ENCODE data around the gene MDM2. TPM values are rescaled to one million over a fixed set of nuclear protein-coding genes. Genes with fewer than 3 reads are reported as not detected.

The MDM2 gene
- total RNA-seq, 1 experiment from 2014 or later: 207 TPM

- no peak for TF ChIP-seq ERG (CRISPR knock-in tag; IDR thresholded peaks at IDR 0.05)
- no peak for TF ChIP-seq GTF2I (CRISPR knock-in tag; conservative IDR thresholded peaks at IDR 0.05)
- no peak for TF ChIP-seq MLX (CRISPR knock-in tag; IDR thresholded peaks at IDR 0.05)
Measured at GRCh38 chr12:68870011-68870410, 62.0 kb downstream of the MDM2 start (continued).

GRCh38 chr12:68870443-68870842 lies 62.5 kb downstream of the MDM2 start:
- Mint-ChIP-seq H3K27me3 (ENCODE audit: low read depth) (no peaks in the 10 kb centered on the region), H3K9me3 (no peaks in the 10 kb centered on the region), H3K4me3 (no peak overlapping the region), H3K4me1 (peaks cover 14% of the 10 kb centered on the region), H3K36me3 (no peaks in the 10 kb centered on the region), H3K27ac (no peak overlapping the region)
- ATAC-seq (no peak), DNase-seq (ENCODE audit: low spot score) (no peak)
- ChIA-PET CTCF (interaction anchor here (1.0 kb wide), 1 partner anchor 8 kb away, joined by 3 read pairs; no protein-coding TSS in a partner anchor), POLR2A (no interaction called here)
- TF ChIP-seq ARID4B (CRISPR knock-in tag; IDR thresholded peaks at IDR 0.05; ENCODE audit: borderline replicate concordance) (no peak), AR (CRISPR knock-in tag; IDR thresholded peaks at IDR 0.05) (no peak), MYBL2 (CRISPR knock-in tag; IDR thresholded peaks at IDR 0.05) (no peak), ZMAT4 (CRISPR knock-in tag; IDR thresholded peaks at IDR 0.05) (no peak), EMX1 (CRISPR knock-in tag; IDR thresholded peaks at IDR 0.05) (no peak), SMAD3 (CRISPR knock-in tag; IDR thresholded peaks at IDR 0.05; ENCODE audit: borderline replicate concordance) (no peak), USF2 (CRISPR knock-in tag; IDR thresholded peaks at IDR 0.05) (no peak), ERG (CRISPR knock-in tag; IDR thresholded peaks at IDR 0.05) (no peak), ZNF671 (CRISPR knock-in tag; IDR thresholded peaks at IDR 0.05) (no peak), HMGXB4 (CRISPR knock-in tag; IDR thresholded peaks at IDR 0.05) (no peak), KAT7 (CRISPR knock-in tag; IDR thresholded peaks at IDR 0.05; ENCODE audit: borderline replicate concordance) (no peak), CREB1 (CRISPR knock-in tag; IDR thresholded peaks at IDR 0.05) (no peak), SOX15 (CRISPR knock-in tag; IDR thresholded peaks at IDR 0.05) (no peak), ELF4 (CRISPR knock-in tag; IDR thresholded peaks at IDR 0.05; ENCODE audit: low read depth) (no peak), ZNF219 (CRISPR knock-in tag; IDR thresholded peaks at IDR 0.05; ENCODE audit: borderline replicate concordance) (no peak), ZNF281 (CRISPR knock-in tag; IDR thresholded peaks at IDR 0.05) (no peak), ZNF121 (CRISPR knock-in tag; IDR thresholded peaks at IDR 0.05) (no peak), TEAD1 (CRISPR knock-in tag; IDR thresholded peaks at IDR 0.05) (no peak)
